ENCODE data around the gene USF3.
A peak's percentile ranks its signal among the peaks of the same experiment; 100 is the strongest.
"Not testable (repeated sequence)": the region's sequence is repeated elsewhere in the genome, so short reads cannot be mapped to it uniquely, and the experiment has no call there.

Gene USF3

GRCh38 chr3:113648524-113648923 lies 47.9 kb downstream of the USF3 start:
- Histone ChIP-seq H3K4me3 (ENCODE audit: low read length) (no peak overlapping the region), H3K36me3 (ENCODE audit: control insufficient read depth, insufficient read depth, low read length, severe bottlenecking) (no peaks in the 10 kb centered on the region), H3K9me3 (ENCODE audit: control insufficient read depth, low read length) (peaks cover 29% of the 10 kb centered on the region), H3K27me3 (replicated peaks; ENCODE audit: control insufficient read depth, insufficient read depth, low read length) (no peaks in the 10 kb centered on the region), H3K9ac (ENCODE audit: low read length) (no peak overlapping the region), H3K4me1 (ENCODE audit: control insufficient read depth, insufficient read depth, low read length) (no peaks in the 10 kb centered on the region)
- DNase-seq (ENCODE audit: low read depth), result no peak

- H3K27me3 ChIP-seq (replicated peaks; ENCODE audit: control insufficient read depth, insufficient read depth, low read length), result no peaks in the 10 kb centered on the region
- H3K4me3 ChIP-seq (ENCODE audit: low read length), result no peak overlapping the region
- no peaks in the 10 kb centered on the region for H3K36me3 ChIP-seq (ENCODE audit: control insufficient read depth, insufficient read depth, low read length, severe bottlenecking)
- H3K9me3 ChIP-seq (ENCODE audit: control insufficient read depth, low read length), result peaks cover 30% of the 10 kb centered on the region
- DNase-seq (ENCODE audit: low read depth), result no peak
- H3K4me1 ChIP-seq (ENCODE audit: control insufficient read depth, insufficient read depth, low read length), result no peaks in the 10 kb centered on the region
- H3K9ac ChIP-seq (ENCODE audit: low read length), result no peak overlapping the region
Observed at GRCh38 chr3:113643583-113643982, 52.9 kb downstream of the USF3 start.

DNA sequence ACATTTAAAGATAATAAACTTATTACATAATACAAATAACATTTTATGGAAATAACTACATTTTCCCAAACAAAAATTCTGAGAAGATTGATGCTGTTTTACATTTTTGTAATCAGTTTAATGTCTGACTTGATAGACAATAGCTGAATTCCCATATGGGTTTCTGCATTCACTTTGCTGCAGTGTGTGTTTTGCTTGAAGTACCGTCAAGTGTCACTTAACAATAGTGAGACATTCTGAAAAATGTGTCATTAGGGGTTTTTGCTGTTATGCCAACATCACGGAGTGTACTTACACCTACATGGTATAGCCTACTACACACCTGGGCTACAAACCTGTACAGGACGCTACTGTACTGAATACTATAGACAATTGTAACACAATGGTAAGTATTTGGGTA lies 57.5 kb downstream of the USF3 start:
- no peak overlapping the region for H3K4me3 ChIP-seq (ENCODE audit: low read length)
- H3K4me1 ChIP-seq (ENCODE audit: control insufficient read depth, insufficient read depth, low read length), result no peaks in the 10 kb centered on the region
- DNase-seq (ENCODE audit: low read depth), result no peak
- H3K9ac ChIP-seq (ENCODE audit: low read length), result no peak overlapping the region
- H3K36me3 ChIP-seq (ENCODE audit: control insufficient read depth, insufficient read depth, low read length, severe bottlenecking), result no peaks in the 10 kb centered on the region
- peaks cover 4% of the 10 kb centered on the region for H3K9me3 ChIP-seq (ENCODE audit: control insufficient read depth, low read length)
- H3K27me3 ChIP-seq (replicated peaks; ENCODE audit: control insufficient read depth, insufficient read depth, low read length), result no peaks in the 10 kb centered on the region

- no peak for DNase-seq (ENCODE audit: low read depth)
- Histone ChIP-seq H3K4me1 (ENCODE audit: control insufficient read depth, insufficient read depth, low read length) (no peaks in the 10 kb centered on the region), H3K9me3 (ENCODE audit: control insufficient read depth, low read length) (no peaks in the 10 kb centered on the region), H3K9ac (ENCODE audit: low read length) (no peak overlapping the region), H3K4me3 (ENCODE audit: low read length) (no peak overlapping the region), H3K27me3 (replicated peaks; ENCODE audit: control insufficient read depth, insufficient read depth, low read length) (no peaks in the 10 kb centered on the region), H3K36me3 (ENCODE audit: control insufficient read depth, insufficient read depth, low read length, severe bottlenecking) (no peaks in the 10 kb centered on the region)
Observed at GRCh38 chr3:113637756-113638155, 58.7 kb downstream of the USF3 start.

DNA sequence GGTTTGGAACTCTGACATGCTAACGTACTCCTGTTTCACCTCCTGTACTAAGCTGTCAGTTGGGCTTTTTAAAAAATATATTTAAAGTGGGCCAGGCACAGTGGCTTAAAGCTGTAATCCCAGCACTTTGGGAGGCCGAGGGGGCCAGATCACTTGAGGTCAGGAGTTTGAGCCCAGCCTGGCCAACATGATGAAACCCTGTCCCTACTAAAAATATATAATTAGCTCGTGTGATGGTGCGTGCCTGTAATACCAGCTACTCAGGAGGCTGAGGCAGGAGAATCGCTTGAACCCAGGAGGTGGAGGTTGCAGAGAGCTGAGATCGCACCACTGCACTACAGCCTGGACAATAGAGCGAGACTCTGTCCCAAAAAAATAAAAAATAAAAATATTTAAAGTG lies 60.4 kb downstream of the USF3 start:
- not testable (repeated sequence) for H3K27me3 ChIP-seq (replicated peaks; ENCODE audit: control insufficient read depth, insufficient read depth, low read length); DNase-seq (ENCODE audit: low read depth); H3K9me3 ChIP-seq (ENCODE audit: control insufficient read depth, low read length); H3K36me3 ChIP-seq (ENCODE audit: control insufficient read depth, insufficient read depth, low read length, severe bottlenecking); H3K9ac ChIP-seq (ENCODE audit: low read length); H3K4me1 ChIP-seq (ENCODE audit: control insufficient read depth, insufficient read depth, low read length); H3K4me3 ChIP-seq (ENCODE audit: low read length)

- no peaks in the 10 kb centered on the region for H3K4me1 ChIP-seq (ENCODE audit: control insufficient read depth, insufficient read depth, low read length)
- no peak overlapping the region for H3K9ac ChIP-seq (ENCODE audit: low read length)
- H3K9me3 ChIP-seq (ENCODE audit: control insufficient read depth, low read length), result no peaks in the 10 kb centered on the region
- no peaks in the 10 kb centered on the region for H3K27me3 ChIP-seq (replicated peaks; ENCODE audit: control insufficient read depth, insufficient read depth, low read length)
- no peaks in the 10 kb centered on the region for H3K36me3 ChIP-seq (ENCODE audit: control insufficient read depth, insufficient read depth, low read length, severe bottlenecking)
- no peak overlapping the region for H3K4me3 ChIP-seq (ENCODE audit: low read length)
- DNase-seq (ENCODE audit: low read depth), result peak; percentile 10
Observed at GRCh38 chr3:113634782-113635474, 61.5 kb downstream of the USF3 start.

DNA sequence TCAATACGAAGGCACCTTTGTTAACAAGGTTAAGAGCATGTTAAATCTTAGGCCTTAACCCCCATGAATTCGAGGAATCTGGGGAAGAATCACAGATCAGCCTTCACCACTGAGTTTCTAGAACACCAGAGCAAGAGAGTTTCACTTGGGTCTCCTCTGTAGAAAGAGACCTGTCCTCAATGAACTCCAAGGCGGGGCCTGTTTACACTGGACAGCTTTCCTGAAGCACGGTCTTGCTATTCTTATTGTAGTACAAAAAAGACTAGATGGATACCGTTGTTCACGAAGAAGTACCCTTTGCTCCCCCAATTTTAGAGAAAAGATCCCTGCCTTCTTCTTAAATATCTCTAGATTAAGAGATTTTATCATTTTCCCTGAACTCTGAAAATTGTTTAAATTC lies 64.9 kb downstream of the USF3 start:
- Histone ChIP-seq H3K9me3 (ENCODE audit: control insufficient read depth, low read length) (no peaks in the 10 kb centered on the region), H3K27me3 (replicated peaks; ENCODE audit: control insufficient read depth, insufficient read depth, low read length) (no peaks in the 10 kb centered on the region), H3K9ac (ENCODE audit: low read length) (no peak overlapping the region), H3K4me1 (ENCODE audit: control insufficient read depth, insufficient read depth, low read length) (peaks cover 2% of the 10 kb centered on the region), H3K36me3 (ENCODE audit: control insufficient read depth, insufficient read depth, low read length, severe bottlenecking) (no peaks in the 10 kb centered on the region), H3K4me3 (ENCODE audit: low read length) (no peak overlapping the region)
- no peak for DNase-seq (ENCODE audit: low read depth)

DNA sequence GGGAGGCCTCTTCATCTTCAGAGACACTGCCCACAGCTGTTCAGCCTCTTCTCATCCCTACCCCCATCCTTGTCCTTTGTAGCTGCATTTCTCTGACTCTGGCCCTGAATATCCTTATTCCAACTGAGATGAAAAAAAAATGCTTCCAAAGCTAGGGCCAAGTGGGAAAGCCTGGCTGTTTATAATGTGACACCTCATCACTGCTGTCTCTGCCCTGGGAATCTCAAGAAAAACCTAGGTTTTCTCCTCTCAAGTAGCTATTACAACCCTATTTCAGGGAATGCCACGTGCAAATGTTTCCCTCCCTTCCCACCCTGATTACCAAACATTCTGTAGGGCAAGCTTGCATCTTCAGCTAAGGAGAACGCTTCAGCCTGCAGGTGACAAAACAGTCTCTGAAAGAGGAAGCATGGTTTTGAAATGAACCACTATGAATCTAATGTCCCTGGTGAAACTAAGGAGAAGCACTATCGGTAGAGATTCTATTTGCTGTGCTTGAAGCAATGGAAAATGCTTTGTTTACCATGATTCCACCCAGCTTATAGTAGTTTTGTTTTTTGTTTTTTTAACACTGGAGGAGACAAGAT lies 65.4 kb downstream of the USF3 start:
- Histone ChIP-seq H3K4me3 (ENCODE audit: low read length) (no peak overlapping the region), H3K9ac (ENCODE audit: low read length) (no peak overlapping the region), H3K27me3 (replicated peaks; ENCODE audit: control insufficient read depth, insufficient read depth, low read length) (no peaks in the 10 kb centered on the region), H3K9me3 (ENCODE audit: control insufficient read depth, low read length) (no peaks in the 10 kb centered on the region), H3K36me3 (ENCODE audit: control insufficient read depth, insufficient read depth, low read length, severe bottlenecking) (no peaks in the 10 kb centered on the region), H3K4me1 (ENCODE audit: control insufficient read depth, insufficient read depth, low read length) (peaks cover 2% of the 10 kb centered on the region)
- no peak for DNase-seq (ENCODE audit: low read depth)

GRCh38 chr3:113629584-113630421 lies 66.6 kb downstream of the USF3 start:
- Histone ChIP-seq H3K9ac (ENCODE audit: low read length) (no peak overlapping the region), H3K27me3 (replicated peaks; ENCODE audit: control insufficient read depth, insufficient read depth, low read length) (no peaks in the 10 kb centered on the region), H3K4me1 (ENCODE audit: control insufficient read depth, insufficient read depth, low read length) (peaks cover 2% of the 10 kb centered on the region), H3K9me3 (ENCODE audit: control insufficient read depth, low read length) (no peaks in the 10 kb centered on the region), H3K36me3 (ENCODE audit: control insufficient read depth, insufficient read depth, low read length, severe bottlenecking) (no peaks in the 10 kb centered on the region), H3K4me3 (ENCODE audit: low read length) (peak overlapping the region; percentile 28)
- DNase-seq (ENCODE audit: low read depth), result no peak

DNA sequence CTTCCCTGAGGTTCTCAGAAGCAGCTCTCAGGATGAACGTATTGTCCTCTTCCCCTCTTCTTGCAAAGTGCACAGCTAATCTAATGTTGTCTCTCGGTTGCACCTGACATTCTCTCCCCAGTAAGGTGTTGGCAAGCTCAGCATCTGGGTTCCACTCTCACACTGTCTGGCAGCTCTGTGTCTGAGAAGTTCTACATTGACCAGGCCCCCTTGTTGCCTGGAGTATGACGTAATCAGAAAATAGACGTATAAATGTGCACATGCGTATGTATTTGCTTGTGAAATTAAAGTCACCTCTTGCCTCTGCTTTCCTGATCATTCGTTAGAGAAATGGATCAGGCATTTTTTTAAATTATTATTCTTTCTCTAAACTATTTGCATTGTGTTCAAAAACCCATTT lies 67.7 kb downstream of the USF3 start:
- H3K9me3 ChIP-seq (ENCODE audit: control insufficient read depth, low read length), result no peaks in the 10 kb centered on the region
- peaks cover 2% of the 10 kb centered on the region for H3K4me1 ChIP-seq (ENCODE audit: control insufficient read depth, insufficient read depth, low read length)
- no peaks in the 10 kb centered on the region for H3K36me3 ChIP-seq (ENCODE audit: control insufficient read depth, insufficient read depth, low read length, severe bottlenecking)

DNA sequence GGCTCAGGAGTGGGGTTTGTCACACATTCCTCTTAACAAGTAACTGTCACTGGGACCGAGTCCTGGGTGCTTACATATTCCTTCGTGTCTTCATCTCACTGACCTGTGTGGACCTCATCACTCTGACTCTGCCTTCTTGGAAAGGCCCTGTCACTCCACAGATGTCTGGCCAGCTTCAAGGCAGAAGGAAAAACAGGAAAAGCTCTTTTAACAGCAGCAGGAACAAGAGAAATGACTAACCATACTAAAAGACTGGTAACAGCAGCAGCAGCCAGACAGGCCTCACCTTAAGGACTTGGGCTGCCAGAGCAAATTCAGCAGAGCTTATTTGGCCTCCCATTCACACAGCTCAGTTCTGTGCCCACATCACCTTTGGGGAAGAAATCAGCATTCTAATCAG lies 68.1 kb downstream of the USF3 start:
- H3K9ac ChIP-seq (ENCODE audit: low read length), result no peak overlapping the region
- H3K4me1 ChIP-seq (ENCODE audit: control insufficient read depth, insufficient read depth, low read length), result peaks cover 2% of the 10 kb centered on the region
- no peak overlapping the region for H3K4me3 ChIP-seq (ENCODE audit: low read length)
- H3K9me3 ChIP-seq (ENCODE audit: control insufficient read depth, low read length), result no peaks in the 10 kb centered on the region
- H3K27me3 ChIP-seq (replicated peaks; ENCODE audit: control insufficient read depth, insufficient read depth, low read length), result peaks cover 10% of the 10 kb centered on the region
- no peak for DNase-seq (ENCODE audit: low read depth)
- no peaks in the 10 kb centered on the region for H3K36me3 ChIP-seq (ENCODE audit: control insufficient read depth, insufficient read depth, low read length, severe bottlenecking)

More for the DNA sequence above, 67.7 kb downstream of the USF3 start:
- DNase-seq (ENCODE audit: low read depth), result no peak
- Histone ChIP-seq H3K9ac (ENCODE audit: low read length) (no peak overlapping the region), H3K4me3 (ENCODE audit: low read length) (no peak overlapping the region), H3K27me3 (replicated peaks; ENCODE audit: control insufficient read depth, insufficient read depth, low read length) (peaks cover 6% of the 10 kb centered on the region)
